HEK293 (cell line): ENCODE data around the gene FPGS.

Experiments used
- SCRT2 ChIP-seq: fragments of 450-650 bp; formaldehyde crosslinking; IDR thresholded peaks from 2 replicates; pipeline ENCODE4 v1.5.1; 2016; ENCODE audit warnings: missing biosample characterization, missing genetic modification characterization
- SETDB1 ChIP-seq: IDR thresholded peaks from one replicate; pipeline ENCODE4 v1.6.1; 2017; ENCODE audit warnings: mild to moderate bottlenecking, low read length, moderate library complexity, mixed read lengths; ENCODE audit not compliant: insufficient read length
- YY1 ChIP-seq: fragments of 450-650 bp; formaldehyde crosslinking; IDR thresholded peaks from 2 replicates; pipeline ENCODE4 v1.5.1; 2018; ENCODE audit warnings: missing biosample characterization, missing genetic modification characterization
- ZNF311 ChIP-seq: fragments of 450-650 bp; formaldehyde crosslinking; IDR thresholded peaks from 2 replicates; pipeline ENCODE4 v1.5.1; 2017; ENCODE audit warnings: missing biosample characterization, missing genetic modification characterization, borderline replicate concordance
- ZNF404 ChIP-seq: fragments of 450-650 bp; formaldehyde crosslinking; IDR thresholded peaks from 2 replicates; pipeline ENCODE4 v1.5.1; 2017; ENCODE audit warnings: missing biosample characterization, missing genetic modification characterization
- ZNF423 ChIP-seq: fragments of 450-650 bp; formaldehyde crosslinking; IDR thresholded peaks from 2 replicates; pipeline ENCODE4 v1.5.1; 2016; ENCODE audit warnings: missing biosample characterization, missing genetic modification characterization
- ZNF544 ChIP-seq: fragments of 450-650 bp; formaldehyde crosslinking; IDR thresholded peaks from 2 replicates; pipeline ENCODE4 v1.5.0; 2017; ENCODE audit warnings: missing biosample characterization, missing genetic modification characterization
- ZNF560 ChIP-seq: fragments of 450-650 bp; formaldehyde crosslinking; IDR thresholded peaks from 2 replicates; pipeline ENCODE4 v1.5.1; 2017; ENCODE audit warnings: missing biosample characterization, missing genetic modification characterization, borderline replicate concordance
- TF ChIP-seq, protein P1 (sequence below): fragments of 450-650 bp; formaldehyde crosslinking; IDR thresholded peaks from 2 replicates; pipeline ENCODE4 v1.5.1; 2016; ENCODE audit warnings: missing biosample characterization, missing genetic modification characterization, low read depth
- TF ChIP-seq, protein P2 (sequence below): fragments of 450-650 bp; formaldehyde crosslinking; IDR thresholded peaks from 2 replicates; pipeline ENCODE4 v1.5.1; 2016; ENCODE audit warnings: missing biosample characterization, missing genetic modification characterization
- TF ChIP-seq, protein P3 (sequence below): fragments of 450-650 bp; formaldehyde crosslinking; IDR thresholded peaks from 2 replicates; pipeline ENCODE4 v1.5.1; 2016; ENCODE audit warnings: missing biosample characterization, missing genetic modification characterization

DNA sequence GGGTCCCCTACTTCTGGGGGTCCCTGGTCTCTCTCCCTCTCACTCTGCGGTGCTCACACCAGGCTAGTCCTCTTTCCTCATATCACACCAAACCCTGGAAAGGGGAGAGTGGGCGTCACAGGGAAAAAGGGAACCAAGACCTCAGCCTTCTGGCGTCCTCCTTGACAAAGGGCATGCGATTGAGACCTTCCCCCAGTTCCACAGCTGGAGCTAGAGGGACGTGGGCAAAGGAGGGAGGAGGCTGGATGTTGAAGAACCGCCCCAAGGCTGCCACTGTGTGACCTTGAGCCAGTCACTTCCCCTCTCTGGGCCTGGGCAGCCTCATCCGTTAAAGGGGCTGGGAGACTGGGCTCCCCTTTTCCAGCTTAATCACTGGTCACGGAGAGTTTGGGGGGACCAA, 49.1 kb upstream of the FPGS start:
- TF ChIP-seq YY1 (tag by site-specific recombination) (no peak), SCRT2 (tag by site-specific recombination) (no peak), ZNF404 (tag by site-specific recombination) (no peak), ZNF560 (no peak), ZNF544 (tag by site-specific recombination) (no peak), ZNF311 (tag by site-specific recombination) (no peak), ZNF423 (tag by site-specific recombination) (no peak), SETDB1 (no peak)
- TF ChIP-seq, protein P1, sequence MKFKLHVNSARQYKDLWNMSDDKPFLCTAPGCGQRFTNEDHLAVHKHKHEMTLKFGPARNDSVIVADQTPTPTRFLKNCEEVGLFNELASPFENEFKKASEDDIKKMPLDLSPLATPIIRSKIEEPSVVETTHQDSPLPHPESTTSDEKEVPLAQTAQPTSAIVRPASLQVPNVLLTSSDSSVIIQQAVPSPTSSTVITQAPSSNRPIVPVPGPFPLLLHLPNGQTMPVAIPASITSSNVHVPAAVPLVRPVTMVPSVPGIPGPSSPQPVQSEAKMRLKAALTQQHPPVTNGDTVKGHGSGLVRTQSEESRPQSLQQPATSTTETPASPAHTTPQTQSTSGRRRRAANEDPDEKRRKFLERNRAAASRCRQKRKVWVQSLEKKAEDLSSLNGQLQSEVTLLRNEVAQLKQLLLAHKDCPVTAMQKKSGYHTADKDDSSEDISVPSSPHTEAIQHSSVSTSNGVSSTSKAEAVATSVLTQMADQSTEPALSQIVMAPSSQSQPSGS (tag by site-specific recombination) = no peak
- TF ChIP-seq, protein P2, sequence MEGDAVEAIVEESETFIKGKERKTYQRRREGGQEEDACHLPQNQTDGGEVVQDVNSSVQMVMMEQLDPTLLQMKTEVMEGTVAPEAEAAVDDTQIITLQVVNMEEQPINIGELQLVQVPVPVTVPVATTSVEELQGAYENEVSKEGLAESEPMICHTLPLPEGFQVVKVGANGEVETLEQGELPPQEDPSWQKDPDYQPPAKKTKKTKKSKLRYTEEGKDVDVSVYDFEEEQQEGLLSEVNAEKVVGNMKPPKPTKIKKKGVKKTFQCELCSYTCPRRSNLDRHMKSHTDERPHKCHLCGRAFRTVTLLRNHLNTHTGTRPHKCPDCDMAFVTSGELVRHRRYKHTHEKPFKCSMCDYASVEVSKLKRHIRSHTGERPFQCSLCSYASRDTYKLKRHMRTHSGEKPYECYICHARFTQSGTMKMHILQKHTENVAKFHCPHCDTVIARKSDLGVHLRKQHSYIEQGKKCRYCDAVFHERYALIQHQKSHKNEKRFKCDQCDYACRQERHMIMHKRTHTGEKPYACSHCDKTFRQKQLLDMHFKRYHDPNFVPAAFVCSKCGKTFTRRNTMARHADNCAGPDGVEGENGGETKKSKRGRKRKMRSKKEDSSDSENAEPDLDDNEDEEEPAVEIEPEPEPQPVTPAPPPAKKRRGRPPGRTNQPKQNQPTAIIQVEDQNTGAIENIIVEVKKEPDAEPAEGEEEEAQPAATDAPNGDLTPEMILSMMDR = no peak
- TF ChIP-seq, protein P3, sequence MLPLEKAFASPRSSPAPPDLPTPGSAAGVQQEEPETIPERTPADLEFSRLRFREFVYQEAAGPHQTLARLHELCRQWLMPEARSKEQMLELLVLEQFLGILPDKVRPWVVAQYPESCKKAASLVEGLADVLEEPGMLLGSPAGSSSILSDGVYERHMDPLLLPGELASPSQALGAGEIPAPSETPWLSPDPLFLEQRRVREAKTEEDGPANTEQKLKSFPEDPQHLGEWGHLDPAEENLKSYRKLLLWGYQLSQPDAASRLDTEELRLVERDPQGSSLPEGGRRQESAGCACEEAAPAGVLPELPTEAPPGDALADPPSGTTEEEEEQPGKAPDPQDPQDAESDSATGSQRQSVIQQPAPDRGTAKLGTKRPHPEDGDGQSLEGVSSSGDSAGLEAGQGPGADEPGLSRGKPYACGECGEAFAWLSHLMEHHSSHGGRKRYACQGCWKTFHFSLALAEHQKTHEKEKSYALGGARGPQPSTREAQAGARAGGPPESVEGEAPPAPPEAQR (tag by site-specific recombination) = no peak
